ENCODE results near the gene CKMT2. TPM values are rescaled to one million over a fixed set of nuclear protein-coding genes. Genes with fewer than 3 reads are reported as not detected.

CKMT2 gene
- total RNA-seq, 1 donor, result 1.0 TPM

DNA sequence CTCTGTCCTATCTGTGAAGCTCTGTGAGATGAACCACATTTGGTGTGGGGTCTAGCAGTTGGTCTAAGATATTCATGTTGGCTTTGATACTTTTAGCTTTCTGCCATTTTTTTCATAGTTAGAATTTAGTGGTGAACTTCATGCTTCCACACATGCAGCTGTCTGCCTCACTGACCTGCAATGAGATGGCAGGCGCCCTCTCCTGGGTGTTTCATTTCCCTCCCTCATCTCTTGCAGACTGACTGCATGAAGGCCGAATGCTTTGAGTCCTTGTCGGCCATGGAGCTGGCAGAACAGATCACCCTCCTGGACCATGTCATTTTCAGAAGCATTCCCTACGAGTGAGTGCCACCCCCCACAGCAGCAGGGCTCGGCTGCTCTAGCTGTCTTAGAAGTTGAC lies 26.1 kb upstream of the CKMT2 start:
- Histone ChIP-seq H3K9me3 (ENCODE audit: low read depth, low read length) (no peaks in the 10 kb centered on the region), H3K27me3 (ENCODE audit: insufficient read depth, low read length) (no peaks in the 10 kb centered on the region)

DNA sequence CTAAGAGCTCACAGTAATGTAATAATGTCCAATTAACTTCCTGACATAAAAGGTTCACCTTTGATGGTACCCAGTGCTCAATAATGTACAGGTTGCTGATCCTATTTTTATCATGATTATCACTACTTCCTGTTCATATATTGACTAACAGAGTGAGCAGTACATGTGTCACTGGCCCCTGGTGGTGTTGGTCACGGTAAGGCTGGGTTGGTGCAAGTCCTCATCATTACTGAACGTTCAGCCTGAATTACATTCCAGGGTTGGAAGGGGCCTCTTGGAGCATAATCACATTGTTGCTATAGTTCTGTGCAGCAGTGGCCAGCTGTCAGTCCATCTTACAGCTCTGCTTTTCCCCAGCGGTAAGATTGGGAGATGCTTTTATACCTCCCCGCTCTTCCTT lies 24.2 kb upstream of the CKMT2 start:
- no peak overlapping the region for H3K4me3 ChIP-seq (ENCODE audit: low read length)
- no peaks in the 10 kb centered on the region for H3K27me3 ChIP-seq (ENCODE audit: insufficient read depth, low read length)
- H3K9me3 ChIP-seq (ENCODE audit: low read depth, low read length), result no peaks in the 10 kb centered on the region
- H3K4me1 ChIP-seq (ENCODE audit: insufficient read depth, low read length), result no peaks in the 10 kb centered on the region

More for the DNA sequence above, 26.1 kb upstream of the CKMT2 start:
- H3K4me1 ChIP-seq (ENCODE audit: insufficient read depth, low read length), result no peaks in the 10 kb centered on the region
- H3K4me3 ChIP-seq (ENCODE audit: low read length), result no peak overlapping the region

DNA sequence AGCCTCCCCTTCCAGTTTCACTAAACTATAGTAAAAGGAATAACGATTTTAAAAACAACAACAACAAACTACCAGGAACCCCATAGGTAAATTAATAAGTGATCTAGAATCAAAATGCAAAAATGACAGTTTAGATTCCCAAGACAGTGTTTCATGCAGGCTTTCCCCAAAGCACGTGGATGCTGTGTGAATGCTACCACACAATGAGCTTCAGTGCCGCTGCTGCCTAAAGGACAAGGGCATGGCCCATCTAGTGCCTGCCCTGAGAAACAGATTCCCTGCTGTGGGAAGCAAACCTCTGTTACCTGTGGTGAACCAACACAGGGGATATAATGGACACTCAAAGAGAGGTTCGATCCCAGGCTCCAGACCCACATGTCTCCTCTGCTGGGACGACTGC lies 23.7 kb upstream of the CKMT2 start:
- H3K4me3 ChIP-seq (ENCODE audit: low read length), result no peak overlapping the region
- no peaks in the 10 kb centered on the region for H3K9me3 ChIP-seq (ENCODE audit: low read depth, low read length)
- H3K27me3 ChIP-seq (ENCODE audit: insufficient read depth, low read length), result no peaks in the 10 kb centered on the region
- no peaks in the 10 kb centered on the region for H3K4me1 ChIP-seq (ENCODE audit: insufficient read depth, low read length)

DNA sequence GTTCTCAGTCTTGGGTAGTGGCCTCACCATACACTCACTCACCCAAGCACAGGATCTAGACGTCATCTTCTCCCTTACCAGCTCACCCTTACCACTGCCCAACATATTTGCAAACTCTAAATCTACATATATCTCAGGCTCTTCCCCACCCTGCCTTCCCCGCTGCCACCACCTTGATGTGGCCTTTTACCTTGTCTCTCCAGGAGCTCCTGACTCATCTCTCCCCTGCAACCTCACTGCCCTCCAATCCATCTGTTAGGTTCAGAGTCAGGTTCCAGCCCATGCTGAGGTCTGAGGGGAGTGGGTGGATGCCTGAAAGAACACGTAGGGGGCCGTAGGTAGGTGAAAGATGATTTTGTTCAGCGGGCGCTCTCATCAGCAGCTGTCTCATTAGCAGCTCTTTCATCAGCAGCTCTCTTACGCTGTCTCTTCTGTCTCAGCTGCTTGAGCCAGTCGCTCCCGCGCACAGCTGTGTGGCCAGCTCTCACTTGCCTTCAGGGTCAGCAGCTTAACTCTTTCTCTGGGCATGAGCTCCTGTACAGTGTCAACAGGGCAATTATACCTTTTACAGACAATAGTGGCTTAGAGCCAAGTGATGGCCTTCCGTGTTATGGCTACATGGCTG lies 23.1 kb upstream of the CKMT2 start:
- Histone ChIP-seq H3K4me1 (ENCODE audit: insufficient read depth, low read length) (no peaks in the 10 kb centered on the region), H3K27me3 (ENCODE audit: insufficient read depth, low read length) (no peaks in the 10 kb centered on the region), H3K9me3 (ENCODE audit: low read depth, low read length) (no peaks in the 10 kb centered on the region), H3K4me3 (ENCODE audit: low read length) (no peak overlapping the region)

DNA sequence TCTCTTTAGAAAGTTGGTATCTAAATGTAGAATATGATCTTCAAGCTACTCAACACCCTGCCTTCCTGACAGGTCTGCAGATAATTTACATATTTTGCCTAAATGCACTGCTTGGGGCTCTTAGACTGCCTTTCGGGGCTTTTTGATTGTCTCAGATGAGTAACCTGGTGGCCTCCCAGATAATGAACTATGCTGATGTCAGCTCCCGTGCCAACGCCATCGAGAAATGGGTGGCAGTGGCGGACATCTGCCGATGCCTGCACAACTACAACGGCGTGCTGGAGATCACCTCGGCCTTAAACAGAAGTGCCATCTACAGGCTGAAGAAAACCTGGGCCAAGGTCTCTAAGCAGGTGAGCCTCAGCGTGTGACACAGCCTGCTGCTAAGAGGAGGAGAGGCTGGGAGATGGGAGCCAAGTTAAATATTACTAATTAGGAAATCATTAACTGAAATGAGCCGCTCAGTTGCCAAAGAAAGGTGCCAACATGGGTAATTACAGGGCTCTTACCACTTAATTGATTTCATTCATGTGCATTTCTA lies 20.8 kb upstream of the CKMT2 start:
- Histone ChIP-seq H3K4me3 (ENCODE audit: low read length) (no peak overlapping the region), H3K4me1 (ENCODE audit: insufficient read depth, low read length) (no peaks in the 10 kb centered on the region), H3K27me3 (ENCODE audit: insufficient read depth, low read length) (no peaks in the 10 kb centered on the region), H3K9me3 (ENCODE audit: low read depth, low read length) (no peaks in the 10 kb centered on the region)

DNA sequence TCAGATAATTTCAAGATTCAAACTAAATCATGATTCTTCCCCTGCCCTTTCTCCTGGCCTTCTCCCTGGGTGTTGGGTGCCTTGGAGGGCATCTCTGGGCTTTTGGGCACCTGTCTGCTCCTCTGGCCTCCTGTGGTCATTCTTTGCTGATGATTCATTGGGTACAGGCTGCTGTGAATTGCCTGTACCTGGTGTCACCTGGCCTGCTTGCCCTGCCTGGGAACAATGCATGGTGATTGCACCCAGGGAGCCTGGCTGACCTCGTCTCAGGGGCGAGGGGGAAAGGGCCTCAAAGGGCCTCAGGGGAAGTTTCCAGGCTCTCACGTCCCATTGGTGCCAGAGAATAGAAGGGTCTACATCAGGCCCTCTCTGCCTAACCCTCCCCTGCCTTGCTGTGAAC lies 20.1 kb upstream of the CKMT2 start:
- no peaks in the 10 kb centered on the region for H3K4me1 ChIP-seq (ENCODE audit: insufficient read depth, low read length)
- no peaks in the 10 kb centered on the region for H3K9me3 ChIP-seq (ENCODE audit: low read depth, low read length)
- no peak overlapping the region for H3K4me3 ChIP-seq (ENCODE audit: low read length)

DNA sequence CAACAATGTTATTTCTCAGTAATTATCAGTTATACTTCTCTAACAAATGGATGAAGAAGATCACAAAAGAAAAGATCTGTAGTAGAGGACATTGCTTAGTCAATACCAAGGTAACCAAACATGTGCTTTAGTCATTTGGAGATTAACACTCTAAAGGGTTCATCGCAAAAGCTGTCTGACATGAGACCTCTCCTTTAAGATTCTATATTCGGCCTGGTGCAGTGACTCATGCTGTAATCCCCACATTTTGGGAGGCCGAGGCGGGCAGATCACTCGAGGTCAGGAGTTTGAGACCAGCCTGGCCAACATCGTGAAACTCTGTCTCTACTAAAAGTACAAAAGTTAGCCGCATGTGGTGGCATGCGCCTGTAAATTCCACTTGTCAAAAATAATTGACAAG lies 18.3 kb upstream of the CKMT2 start:
- Histone ChIP-seq H3K4me3 (ENCODE audit: low read length) (no peak overlapping the region), H3K9me3 (ENCODE audit: low read depth, low read length) (no peaks in the 10 kb centered on the region), H3K27me3 (ENCODE audit: insufficient read depth, low read length) (no peaks in the 10 kb centered on the region), H3K4me1 (ENCODE audit: insufficient read depth, low read length) (no peaks in the 10 kb centered on the region)

More for the DNA sequence above, 20.1 kb upstream of the CKMT2 start:
- H3K27me3 ChIP-seq (ENCODE audit: insufficient read depth, low read length), result no peaks in the 10 kb centered on the region

DNA sequence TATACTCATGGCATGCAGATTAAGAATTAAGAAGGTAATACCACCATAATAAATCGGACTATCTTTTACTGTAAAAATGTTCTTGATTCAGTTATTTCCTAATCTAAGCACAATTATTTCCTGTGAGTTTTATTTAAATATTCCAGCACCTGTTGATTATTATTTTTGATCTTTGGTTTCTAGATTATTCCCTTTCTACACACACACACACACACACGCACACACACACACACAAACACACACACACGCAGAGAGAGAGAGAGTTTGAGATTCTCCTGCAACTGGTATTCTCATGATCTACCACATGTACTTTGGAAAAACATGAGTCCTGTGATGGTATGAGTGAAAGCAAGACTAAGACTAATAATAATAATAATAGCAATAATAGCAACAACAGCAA lies 17.0 kb upstream of the CKMT2 start:
- Histone ChIP-seq H3K4me3 (ENCODE audit: low read length) (no peak overlapping the region), H3K9me3 (ENCODE audit: low read depth, low read length) (no peaks in the 10 kb centered on the region), H3K27me3 (ENCODE audit: insufficient read depth, low read length) (no peaks in the 10 kb centered on the region), H3K4me1 (ENCODE audit: insufficient read depth, low read length) (no peaks in the 10 kb centered on the region)

DNA sequence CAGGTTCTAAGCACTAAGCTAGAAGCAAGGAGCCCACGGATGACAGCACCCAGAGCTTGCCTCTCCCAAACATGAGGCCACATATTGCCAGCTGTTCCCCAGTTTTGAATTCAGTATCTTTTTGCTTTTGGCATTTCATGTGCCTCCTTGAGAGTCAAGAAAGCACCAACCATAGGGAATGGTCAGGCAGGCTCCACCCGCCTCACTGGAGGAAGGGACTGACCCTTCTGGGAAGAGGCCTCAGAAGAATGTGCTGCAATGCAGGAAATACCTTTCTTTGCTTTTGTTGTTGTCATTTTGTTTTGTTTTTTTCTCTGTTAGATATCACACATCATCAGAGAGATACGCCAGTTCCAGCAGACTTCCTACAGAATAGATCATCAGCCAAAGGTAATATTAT lies 13.7 kb upstream of the CKMT2 start:
- H3K4me1 ChIP-seq (ENCODE audit: insufficient read depth, low read length), result no peaks in the 10 kb centered on the region
- H3K9me3 ChIP-seq (ENCODE audit: low read depth, low read length), result no peaks in the 10 kb centered on the region
- H3K4me3 ChIP-seq (ENCODE audit: low read length), result no peak overlapping the region

DNA sequence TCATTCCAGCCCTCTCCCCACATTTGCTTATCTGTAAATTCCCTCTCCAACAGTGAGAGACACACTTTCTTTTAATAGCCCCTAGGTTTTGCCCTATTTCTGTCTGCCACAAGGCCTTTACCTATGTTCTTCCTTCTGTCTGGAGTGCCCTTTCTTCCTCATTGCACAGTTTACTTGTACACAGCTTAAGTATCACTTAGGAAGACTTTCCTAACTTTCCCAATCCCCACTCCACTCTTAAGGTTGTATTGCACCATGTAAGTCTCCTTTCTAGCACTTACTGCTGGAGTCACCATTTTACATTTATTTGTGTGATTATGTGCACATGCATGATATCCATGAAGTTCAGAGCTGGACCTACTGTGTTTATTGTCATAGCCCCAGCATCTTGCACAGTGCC lies 10.8 kb upstream of the CKMT2 start:
- Histone ChIP-seq H3K4me3 (ENCODE audit: low read length) (no peak overlapping the region), H3K9me3 (ENCODE audit: low read depth, low read length) (no peaks in the 10 kb centered on the region), H3K27me3 (ENCODE audit: insufficient read depth, low read length) (no peaks in the 10 kb centered on the region), H3K4me1 (ENCODE audit: insufficient read depth, low read length) (no peaks in the 10 kb centered on the region)

More for the DNA sequence above, 13.7 kb upstream of the CKMT2 start:
- no peaks in the 10 kb centered on the region for H3K27me3 ChIP-seq (ENCODE audit: insufficient read depth, low read length)

DNA sequence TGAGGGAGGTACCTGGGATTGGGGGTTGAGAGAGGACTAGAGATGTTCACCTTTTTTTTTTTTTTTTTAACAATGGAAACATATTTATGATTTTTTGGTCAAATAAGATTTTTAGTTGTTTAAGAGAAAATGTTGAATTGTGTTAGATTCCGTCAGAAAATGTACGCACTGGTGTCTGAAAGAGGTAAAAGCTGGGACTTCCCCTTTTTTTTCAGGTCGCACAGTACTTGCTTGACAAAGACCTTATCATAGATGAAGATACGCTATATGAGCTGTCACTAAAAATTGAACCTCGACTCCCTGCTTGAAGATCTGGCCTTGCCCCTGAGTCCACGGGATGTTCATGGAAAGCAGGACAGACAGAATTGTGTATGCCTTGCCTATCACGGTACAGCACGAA lies 7.7 kb upstream of the CKMT2 start:
- Histone ChIP-seq H3K9me3 (ENCODE audit: low read depth, low read length) (no peaks in the 10 kb centered on the region), H3K4me3 (ENCODE audit: low read length) (no peak overlapping the region), H3K27me3 (ENCODE audit: insufficient read depth, low read length) (no peaks in the 10 kb centered on the region), H3K4me1 (ENCODE audit: insufficient read depth, low read length) (no peaks in the 10 kb centered on the region)

DNA sequence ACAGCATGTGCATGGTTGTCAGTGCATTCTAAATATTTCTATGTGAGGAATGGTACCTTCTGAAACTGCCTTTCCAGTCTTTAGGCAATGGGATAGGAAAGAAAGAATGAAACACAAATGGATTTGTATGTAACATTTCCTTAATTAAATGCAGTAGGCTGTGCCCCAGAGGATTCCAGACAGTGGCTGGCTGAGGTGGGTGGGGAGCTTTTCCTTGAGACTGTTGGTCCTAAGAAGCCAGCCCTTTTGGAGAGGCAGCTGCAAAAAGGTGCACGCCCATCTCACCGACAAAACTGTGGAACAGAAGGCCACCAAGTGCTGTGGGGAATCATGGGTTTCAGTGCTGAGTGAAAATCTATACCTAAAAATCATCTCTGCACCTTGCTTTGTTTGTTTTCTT lies 6.8 kb upstream of the CKMT2 start:
- Histone ChIP-seq H3K4me1 (ENCODE audit: insufficient read depth, low read length) (no peaks in the 10 kb centered on the region), H3K4me3 (ENCODE audit: low read length) (no peak overlapping the region), H3K27me3 (ENCODE audit: insufficient read depth, low read length) (no peaks in the 10 kb centered on the region), H3K9me3 (ENCODE audit: low read depth, low read length) (no peaks in the 10 kb centered on the region)

DNA sequence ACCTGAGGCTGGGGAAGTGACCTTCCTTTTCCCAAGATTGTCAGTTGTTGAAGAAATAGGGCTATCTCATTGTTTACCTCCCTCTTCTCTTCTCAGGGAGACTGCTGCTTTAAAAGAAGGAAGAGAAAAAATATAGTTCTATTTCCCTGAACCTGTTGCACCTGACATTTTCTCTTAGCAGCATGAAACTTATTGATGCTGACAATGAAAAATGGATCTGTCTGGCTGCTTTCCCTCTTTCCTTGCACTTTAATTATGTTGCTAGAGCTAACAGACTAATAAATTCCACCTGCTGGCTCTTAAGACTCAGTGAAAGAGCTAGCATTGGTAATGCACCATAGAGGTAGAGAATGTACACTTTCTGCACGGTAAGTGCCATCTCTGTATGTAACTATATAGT lies 6.2 kb upstream of the CKMT2 start:
- no peaks in the 10 kb centered on the region for H3K27me3 ChIP-seq (ENCODE audit: insufficient read depth, low read length)
- no peaks in the 10 kb centered on the region for H3K9me3 ChIP-seq (ENCODE audit: low read depth, low read length)
- no peaks in the 10 kb centered on the region for H3K4me1 ChIP-seq (ENCODE audit: insufficient read depth, low read length)
- H3K4me3 ChIP-seq (ENCODE audit: low read length), result no peak overlapping the region

DNA sequence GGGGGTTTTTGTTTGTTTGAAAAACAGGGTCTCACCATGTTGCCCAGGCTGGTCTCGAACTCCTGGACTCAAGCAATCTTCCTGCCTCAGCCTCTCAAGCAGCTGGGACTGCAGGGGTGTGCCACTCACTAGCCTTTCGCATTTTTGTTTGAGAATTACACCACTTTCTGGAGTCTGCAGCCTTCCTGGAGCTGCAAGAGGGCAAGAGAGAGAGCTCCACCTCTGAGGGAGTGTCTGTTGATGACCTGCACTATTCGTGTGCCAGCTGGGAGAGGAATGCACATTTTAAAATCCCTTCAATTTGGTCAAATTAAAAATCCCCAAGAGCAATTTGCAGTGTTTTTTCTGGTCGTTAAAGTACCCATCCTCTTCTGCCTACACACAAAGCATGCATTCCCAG lies 5.0 kb upstream of the CKMT2 start:
- H3K4me1 ChIP-seq (ENCODE audit: insufficient read depth, low read length), result peaks cover under 1% of the 10 kb centered on the region
- H3K27me3 ChIP-seq (ENCODE audit: insufficient read depth, low read length), result no peaks in the 10 kb centered on the region
- H3K9me3 ChIP-seq (ENCODE audit: low read depth, low read length), result no peaks in the 10 kb centered on the region
- H3K4me3 ChIP-seq (ENCODE audit: low read length), result no peak overlapping the region

DNA sequence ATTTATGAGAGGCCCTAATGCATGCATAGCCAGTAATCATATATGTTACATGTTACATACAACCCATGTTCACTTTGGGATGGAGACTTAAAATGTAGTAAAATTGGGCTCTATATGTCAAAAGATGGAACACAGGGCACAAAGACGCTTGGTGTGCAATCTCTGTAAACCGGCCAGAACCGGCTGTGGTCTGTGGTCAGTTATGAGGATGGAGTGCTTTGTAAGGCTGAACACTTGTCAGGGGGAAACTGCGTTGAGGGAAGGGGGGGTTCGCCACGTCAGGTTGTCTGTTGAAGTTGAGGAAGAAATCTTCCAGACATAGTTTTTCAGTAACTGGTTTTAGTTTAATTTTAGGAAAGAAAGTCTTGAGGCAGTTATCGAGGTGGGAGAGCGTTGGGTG lies 2.7 kb upstream of the CKMT2 start:
- Histone ChIP-seq H3K4me1 (ENCODE audit: insufficient read depth, low read length) (peaks cover 13% of the 10 kb centered on the region), H3K4me3 (ENCODE audit: low read length) (no peak overlapping the region), H3K9me3 (ENCODE audit: low read depth, low read length) (no peaks in the 10 kb centered on the region), H3K27me3 (ENCODE audit: insufficient read depth, low read length) (no peaks in the 10 kb centered on the region)

DNA sequence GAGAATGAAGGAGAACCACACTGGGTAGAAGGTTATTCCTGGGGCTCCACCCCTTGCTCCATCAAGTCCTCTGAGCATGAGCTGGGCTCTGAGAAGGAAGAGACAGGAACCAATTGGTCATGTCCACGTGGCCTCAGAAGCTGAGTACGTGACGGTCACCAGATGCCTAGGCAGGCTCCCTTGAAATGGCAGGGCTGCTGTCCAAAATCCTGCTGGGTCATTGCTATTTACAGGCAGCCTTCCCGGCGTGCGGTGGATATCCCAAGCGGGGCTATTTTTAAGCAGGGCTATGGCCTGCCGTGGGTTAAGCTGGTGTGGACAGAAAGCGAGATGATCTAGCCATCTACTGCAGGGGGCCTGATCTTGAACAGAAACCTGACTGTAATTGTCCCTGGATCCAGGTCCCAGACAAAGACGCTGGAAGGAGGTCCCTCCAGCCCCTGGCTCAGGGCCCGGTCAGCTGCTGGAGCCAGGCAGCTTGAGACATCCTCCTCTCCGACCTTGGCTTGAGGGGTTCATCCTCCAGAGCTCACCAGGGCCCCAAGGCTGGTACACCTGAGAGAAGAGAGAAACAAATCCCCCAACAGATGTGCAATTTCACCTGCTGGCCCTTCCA lies 550 bp upstream of the CKMT2 start:
- no peak overlapping the region for H3K4me3 ChIP-seq (ENCODE audit: low read length)
- H3K27me3 ChIP-seq (ENCODE audit: insufficient read depth, low read length), result no peaks in the 10 kb centered on the region
- no peaks in the 10 kb centered on the region for H3K9me3 ChIP-seq (ENCODE audit: low read depth, low read length)
- peaks cover 13% of the 10 kb centered on the region for H3K4me1 ChIP-seq (ENCODE audit: insufficient read depth, low read length)

Measured in mononuclear cell (primary cell).